Astrocyte of the cerebellum (primary cell): ENCODE data around the gene COL27A1.

Experiments
- DNase-seq: peaks from one replicate; pipeline ENCODE4 v3.0.0-alpha.2; 2011; ENCODE audit warnings: low read depth
- H3K4me3 ChIP-seq: 2 replicates; pipeline ENCODE4 v1.5.1; 2011; ENCODE audit warnings: mild to moderate bottlenecking, low read depth, low read length, moderate library complexity
- CTCF ChIP-seq: IDR thresholded peaks from 2 replicates; pipeline ENCODE4 v1.5.1; 2012; ENCODE audit warnings: low read length, low read depth, moderate library complexity, mild to moderate bottlenecking; ENCODE audit errors: missing control alignments
- in situ Hi-C: cut with HindIII; loops from 2 replicates; pipeline ENCODE4 v1.10.0; 2017; ENCODE audit warnings: low sequenced_read_pairs

COL27A1 gene

GRCh38 chr9:114259798-114260523 is 104.6 kb downstream of the COL27A1 start:
- in situ Hi-C loops = loop anchor here (5.0 kb wide), 1 partner anchor 68 kb away; no protein-coding TSS in a partner anchor
- TF ChIP-seq CTCF = no peak
- no peak overlapping the region for H3K4me3 ChIP-seq
- no peak for DNase-seq

GRCh38 chr9:114261026-114261425 is 105.7 kb downstream of the COL27A1 start:
- in situ Hi-C loops = loop anchor here (5.0 kb wide), 1 partner anchor 69 kb away; no protein-coding TSS in a partner anchor
- no peak overlapping the region for H3K4me3 ChIP-seq
- no peak for TF ChIP-seq CTCF
- no peak for DNase-seq

- in situ Hi-C loops = loop anchor here (5.0 kb wide), 1 partner anchor 70 kb away; no protein-coding TSS in a partner anchor
- no peak for DNase-seq
- no peak for TF ChIP-seq CTCF
- H3K4me3 ChIP-seq = no peak overlapping the region
These were observed 106.7 kb downstream of the COL27A1 start for GRCh38 chr9:114261987-114262386.

GRCh38 chr9:114263853-114264510 is 108.6 kb downstream of the COL27A1 start:
- in situ Hi-C loops = loop anchor here (5.0 kb wide), 1 partner anchor 72 kb away; no protein-coding TSS in a partner anchor
- DNase-seq = no peak
- H3K4me3 ChIP-seq = no peak overlapping the region
- peak; percentile 2 for TF ChIP-seq CTCF

GRCh38 chr9:114264806-114265550 is 109.6 kb downstream of the COL27A1 start:
- H3K4me3 ChIP-seq = no peak overlapping the region
- in situ Hi-C loops = loop anchor here (5.0 kb wide), 1 partner anchor 73 kb away; no protein-coding TSS in a partner anchor
- no peak for DNase-seq
- TF ChIP-seq CTCF = no peak

- no peak for TF ChIP-seq CTCF
- H3K4me3 ChIP-seq = no peak overlapping the region
- DNase-seq = peak; percentile 52
- in situ Hi-C loops = no loop called here
These were observed 111.6 kb downstream of the COL27A1 start for GRCh38 chr9:114266969-114267368.
